Measurements from ENCODE around the gene PCNX1.

Gene PCNX1

GRCh38 chr14:70896981-70897380 lies 10.3 kb upstream of the PCNX1 start:
- no peak overlapping the region for H3K4me3 ChIP-seq (ENCODE audit: low read length)
- TF ChIP-seq CTCF (conservative IDR thresholded peaks at IDR 0.05; ENCODE audit: low read length): no peak
- peak; percentile 64 for DNase-seq (ENCODE audit: low read depth)

- no peak for TF ChIP-seq CTCF (conservative IDR thresholded peaks at IDR 0.05; ENCODE audit: low read length)
- H3K4me3 ChIP-seq (ENCODE audit: low read length): 0 out of 2 replicates have a peak overlapping the region, but pooled peaks have one; percentile 0
- peak; percentile 92 for DNase-seq (ENCODE audit: low read depth)
These were observed 9.8 kb upstream of the PCNX1 start for GRCh38 chr14:70897464-70897863.

- no peak for TF ChIP-seq CTCF (conservative IDR thresholded peaks at IDR 0.05; ENCODE audit: low read length)
- H3K4me3 ChIP-seq (ENCODE audit: low read length): no peak overlapping the region
- no peak for DNase-seq (ENCODE audit: low read depth)
These were observed 9.0 kb upstream of the PCNX1 start for GRCh38 chr14:70898111-70898745.

- no peak for TF ChIP-seq CTCF (conservative IDR thresholded peaks at IDR 0.05; ENCODE audit: low read length)
- DNase-seq (ENCODE audit: low read depth): peak; percentile 79
- H3K4me3 ChIP-seq (ENCODE audit: low read length): no peak overlapping the region
These were observed 6.0 kb upstream of the PCNX1 start for GRCh38 chr14:70901269-70901668.

- TF ChIP-seq CTCF (conservative IDR thresholded peaks at IDR 0.05; ENCODE audit: low read length): no peak
- no peak for DNase-seq (ENCODE audit: low read depth)
- no peak overlapping the region for H3K4me3 ChIP-seq (ENCODE audit: low read length)
These were observed 5.1 kb upstream of the PCNX1 start for GRCh38 chr14:70902184-70902583.

GRCh38 chr14:70904373-70904772 lies 2.9 kb upstream of the PCNX1 start:
- TF ChIP-seq CTCF (conservative IDR thresholded peaks at IDR 0.05; ENCODE audit: low read length): no peak
- DNase-seq (ENCODE audit: low read depth): no peak
- H3K4me3 ChIP-seq (ENCODE audit: low read length): no peak overlapping the region

GRCh38 chr14:70905301-70905700 lies 2.0 kb upstream of the PCNX1 start:
- peak; percentile 93 for DNase-seq (ENCODE audit: low read depth)
- no peak for TF ChIP-seq CTCF (conservative IDR thresholded peaks at IDR 0.05; ENCODE audit: low read length)
- no peak overlapping the region for H3K4me3 ChIP-seq (ENCODE audit: low read length)
